Fibroblast of skin of abdomen (primary cell): Measurements from ENCODE around the gene ADGRG7. TPM values are rescaled to one million over a fixed set of nuclear protein-coding genes. Genes with fewer than 3 reads are reported as not detected.
"Not testable (repeated sequence)": the region's sequence is repeated elsewhere in the genome, so short reads cannot be mapped to it uniquely, and the experiment has no call there.

ENCODE experiments used
- DNase-seq: peaks from one replicate; pipeline ENCODE4 v3.0.0-alpha.2; 2013
- polyA plus RNA-seq, 2 experiments: library from polyadenylated mRNA; unstranded; fragments of 120-200 nt; gene quantifications; one replicate each; pipeline ENCODE4 v1.2.1, GENCODE V29; 2013; ENCODE audit not compliant: insufficient read length in 2 of 2

ADGRG7 gene, protein sequence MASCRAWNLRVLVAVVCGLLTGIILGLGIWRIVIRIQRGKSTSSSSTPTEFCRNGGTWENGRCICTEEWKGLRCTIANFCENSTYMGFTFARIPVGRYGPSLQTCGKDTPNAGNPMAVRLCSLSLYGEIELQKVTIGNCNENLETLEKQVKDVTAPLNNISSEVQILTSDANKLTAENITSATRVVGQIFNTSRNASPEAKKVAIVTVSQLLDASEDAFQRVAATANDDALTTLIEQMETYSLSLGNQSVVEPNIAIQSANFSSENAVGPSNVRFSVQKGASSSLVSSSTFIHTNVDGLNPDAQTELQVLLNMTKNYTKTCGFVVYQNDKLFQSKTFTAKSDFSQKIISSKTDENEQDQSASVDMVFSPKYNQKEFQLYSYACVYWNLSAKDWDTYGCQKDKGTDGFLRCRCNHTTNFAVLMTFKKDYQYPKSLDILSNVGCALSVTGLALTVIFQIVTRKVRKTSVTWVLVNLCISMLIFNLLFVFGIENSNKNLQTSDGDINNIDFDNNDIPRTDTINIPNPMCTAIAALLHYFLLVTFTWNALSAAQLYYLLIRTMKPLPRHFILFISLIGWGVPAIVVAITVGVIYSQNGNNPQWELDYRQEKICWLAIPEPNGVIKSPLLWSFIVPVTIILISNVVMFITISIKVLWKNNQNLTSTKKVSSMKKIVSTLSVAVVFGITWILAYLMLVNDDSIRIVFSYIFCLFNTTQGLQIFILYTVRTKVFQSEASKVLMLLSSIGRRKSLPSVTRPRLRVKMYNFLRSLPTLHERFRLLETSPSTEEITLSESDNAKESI
- not detected for polyA plus RNA-seq (2013, experiment 1 of 2; ENCODE audit: insufficient read length)
- polyA plus RNA-seq (2013, experiment 2 of 2; ENCODE audit: insufficient read length), result not detected

DNA sequence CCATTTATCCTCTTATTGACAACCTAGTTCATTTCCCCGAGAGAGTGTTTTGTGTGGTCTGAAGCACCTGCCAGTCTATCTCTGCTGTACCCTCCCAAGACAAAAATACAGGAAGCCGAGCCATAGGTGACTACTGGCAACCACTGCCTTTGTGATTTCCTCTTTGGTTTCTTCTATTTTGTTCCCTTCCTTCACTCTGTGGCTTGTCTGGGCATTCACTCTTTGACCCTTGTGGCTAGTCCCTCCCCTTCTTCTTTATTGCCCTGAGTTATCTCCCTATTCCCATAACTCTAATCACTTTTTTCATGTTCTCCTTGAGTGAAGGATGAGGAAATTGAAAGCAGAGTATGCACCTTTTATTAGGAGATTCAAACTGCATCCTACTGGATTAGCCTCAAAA is at the start of gene ADGRG7:
ADGRG7 (plus strand) TSS at position 297 of the 400 bp plus-strand sequence. CDS start 256 bp downstream, outside the sequence.
- no peak for DNase-seq

DNA sequence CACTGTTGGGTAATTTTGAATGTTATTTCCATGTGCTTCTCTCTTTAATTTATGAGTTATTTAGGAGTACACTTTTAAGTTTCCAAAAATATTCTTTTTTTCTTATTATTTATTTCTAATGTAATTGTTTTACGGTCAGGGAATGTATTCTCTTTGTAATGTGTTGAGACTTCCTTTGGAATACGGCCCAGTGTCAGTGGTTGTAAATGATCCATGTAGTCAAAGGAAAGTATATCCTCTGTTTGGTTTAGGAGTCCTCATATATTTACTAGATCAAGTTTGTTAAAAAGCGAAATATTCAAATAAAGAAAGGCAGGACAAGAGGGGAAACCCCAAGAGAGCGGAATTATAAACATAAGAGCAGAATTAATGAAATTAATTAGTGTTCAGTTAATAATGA is 49.0 kb upstream of the ADGRG7 start:
- peak; percentile 38 for DNase-seq

DNA sequence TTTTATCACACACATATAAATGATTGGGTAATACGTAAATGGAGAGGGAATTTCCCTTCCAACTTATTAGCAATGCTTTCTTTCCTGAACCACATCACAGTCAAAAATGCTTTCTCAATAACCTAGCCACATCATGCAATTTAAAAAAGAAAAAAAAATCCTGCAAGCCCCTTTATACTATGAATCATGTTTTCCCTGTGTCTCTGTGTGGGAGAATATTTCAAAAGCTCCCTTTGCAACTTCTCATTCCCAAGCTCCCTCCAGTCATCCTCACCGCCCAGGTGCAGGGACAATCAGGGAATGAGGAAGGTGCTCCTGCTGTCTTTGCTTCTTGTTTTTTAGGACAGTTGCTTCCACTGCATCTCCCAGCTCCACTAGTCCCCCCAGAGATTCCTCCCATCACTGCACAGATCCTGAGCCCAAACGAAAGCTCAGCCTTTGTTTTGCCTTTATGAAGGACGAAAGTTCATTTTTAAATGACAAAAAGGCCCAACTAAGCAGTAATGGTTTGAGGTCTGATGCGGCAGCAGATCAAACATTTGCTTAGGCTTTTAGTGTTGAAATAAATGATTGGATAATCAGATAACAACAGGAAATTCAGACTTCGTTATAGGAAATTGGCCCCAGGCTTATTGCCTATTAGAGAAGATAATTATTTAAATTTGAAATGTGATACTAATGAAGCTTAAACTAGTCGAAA is 47.8 kb upstream of the ADGRG7 start:
- DNase-seq, result peak; percentile 85

DNA sequence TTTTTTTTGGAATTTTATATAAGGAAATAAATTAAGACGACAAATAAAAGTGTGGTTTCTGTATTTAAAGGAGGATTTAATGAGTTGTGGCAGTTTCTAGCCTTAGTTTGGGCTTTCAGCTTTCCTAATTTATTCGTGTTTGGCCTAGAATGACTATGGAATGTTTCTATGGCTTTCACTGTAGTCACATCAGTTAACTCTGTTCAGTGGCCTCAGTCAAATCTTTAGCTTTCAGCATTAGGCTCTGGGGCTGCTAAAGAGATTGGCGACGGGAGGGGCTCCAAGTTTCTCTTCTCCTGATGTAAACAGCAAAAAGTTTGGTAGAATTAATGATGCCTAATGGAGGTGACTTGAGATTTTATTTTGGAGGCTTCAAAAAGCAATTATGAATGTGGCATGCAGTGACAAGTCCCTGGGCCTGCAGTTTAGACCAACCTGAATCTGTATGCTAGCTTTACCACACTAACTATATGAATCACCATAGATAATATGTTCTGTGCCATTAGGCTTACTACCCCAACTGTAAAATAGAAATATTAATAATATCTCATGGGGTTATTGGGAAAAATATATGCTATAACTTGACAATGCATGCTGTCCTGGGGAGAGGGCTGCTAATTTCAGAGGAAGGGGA is 47.1 kb upstream of the ADGRG7 start:
- DNase-seq, result peak; percentile 19

DNA sequence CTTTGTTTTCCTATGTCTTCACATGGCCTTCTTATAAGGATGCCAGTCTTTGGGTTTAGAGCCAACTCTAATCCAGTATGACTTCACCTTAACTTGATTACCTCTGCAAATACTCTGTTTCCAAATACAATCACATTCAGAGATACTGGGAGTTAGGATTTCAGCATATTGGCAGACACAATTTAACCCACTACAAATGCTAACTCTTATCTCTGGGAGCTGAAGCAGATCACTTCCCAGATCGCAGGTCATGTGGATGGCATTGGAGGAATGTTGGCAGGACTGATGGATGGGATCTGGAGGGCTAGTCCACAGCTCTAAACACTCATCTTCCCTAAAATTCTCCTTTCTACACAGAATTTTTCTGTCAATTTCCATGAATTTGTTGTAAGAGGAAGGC is 46.2 kb upstream of the ADGRG7 start:
- DNase-seq, result no peak

DNA sequence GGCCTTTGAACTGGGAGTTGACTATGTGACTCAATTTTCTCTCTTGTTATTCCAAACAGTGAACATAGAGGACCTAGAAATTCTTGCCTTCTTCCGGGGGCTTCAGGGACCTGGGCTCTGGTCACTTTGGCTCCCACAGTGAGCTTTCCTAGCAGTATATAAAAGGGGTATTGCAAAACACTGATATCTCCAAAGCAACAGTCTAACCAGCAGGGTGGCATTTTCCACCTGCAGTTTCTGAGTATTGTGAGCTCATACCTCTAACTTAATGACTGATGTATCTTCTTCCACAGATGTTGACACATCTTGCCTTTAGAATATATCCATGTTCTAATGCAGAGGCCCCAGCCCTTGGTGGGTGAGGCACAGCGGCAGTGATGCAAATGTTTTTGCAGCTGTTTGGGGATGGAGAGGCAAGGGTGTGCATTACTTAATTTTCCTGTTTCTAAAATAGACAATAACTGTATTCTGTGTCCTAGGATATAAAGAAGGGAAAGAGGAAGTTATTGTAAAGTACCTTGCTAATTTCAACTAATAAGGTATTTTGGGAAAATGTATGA is 45.7 kb upstream of the ADGRG7 start:
- DNase-seq, result no peak

DNA sequence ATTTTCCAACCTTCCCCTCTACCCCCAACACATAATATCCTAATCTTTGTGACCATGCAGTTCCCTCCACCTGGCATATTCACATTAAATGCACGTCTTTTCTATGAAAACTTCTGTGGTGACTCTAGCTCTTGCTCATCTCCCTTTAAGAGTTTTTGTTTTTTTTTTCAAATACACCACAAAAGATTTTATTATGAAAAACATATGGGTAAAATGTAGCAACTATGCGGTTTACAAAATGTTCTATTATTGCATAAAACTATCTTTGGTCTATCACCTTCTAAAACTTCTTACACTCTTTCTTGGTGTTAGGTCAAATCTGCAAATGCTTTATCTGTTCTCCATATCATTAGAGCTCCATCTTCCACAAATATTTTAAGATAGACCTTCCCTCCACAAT is 38.6 kb upstream of the ADGRG7 start:
- DNase-seq, result peak; percentile 9

DNA sequence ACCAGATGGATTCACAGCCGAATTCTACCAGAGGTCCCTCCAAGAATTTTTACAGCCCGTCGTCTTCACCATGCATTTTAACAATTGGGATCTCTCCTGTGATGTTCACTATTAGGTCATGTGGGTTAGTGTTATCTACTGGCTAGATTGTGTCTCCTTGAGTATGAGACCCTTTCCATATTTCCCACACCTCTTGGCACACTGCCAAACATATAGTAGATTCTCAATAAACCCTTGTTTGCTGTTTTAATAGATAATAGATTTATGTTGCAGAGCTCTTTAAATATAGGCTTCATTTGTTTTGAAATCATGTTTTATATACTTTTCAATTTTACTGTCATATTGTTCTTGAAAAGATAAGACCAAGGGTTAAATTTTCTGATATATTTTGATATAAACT is 34.9 kb upstream of the ADGRG7 start:
- DNase-seq, result no peak

DNA sequence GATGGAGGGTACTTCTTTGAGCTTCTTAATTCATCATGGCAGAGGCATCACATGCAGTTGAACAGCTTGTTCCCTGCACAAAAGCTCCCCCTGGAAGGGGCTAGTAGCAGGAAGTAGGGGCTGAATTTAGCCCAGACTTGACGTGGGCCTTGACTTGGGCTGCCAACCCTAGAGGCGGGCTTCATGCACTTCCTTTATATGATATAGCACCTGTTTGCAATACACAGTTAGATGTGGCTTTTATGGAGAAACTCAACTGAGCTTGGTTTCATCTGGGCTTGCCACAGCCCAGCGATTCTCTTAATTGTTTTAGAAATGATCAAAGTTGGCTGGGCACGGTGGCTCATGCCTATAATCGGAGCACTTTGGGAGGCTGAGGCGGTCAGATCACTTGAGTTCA is 33.7 kb upstream of the ADGRG7 start:
- no peak for DNase-seq

DNA sequence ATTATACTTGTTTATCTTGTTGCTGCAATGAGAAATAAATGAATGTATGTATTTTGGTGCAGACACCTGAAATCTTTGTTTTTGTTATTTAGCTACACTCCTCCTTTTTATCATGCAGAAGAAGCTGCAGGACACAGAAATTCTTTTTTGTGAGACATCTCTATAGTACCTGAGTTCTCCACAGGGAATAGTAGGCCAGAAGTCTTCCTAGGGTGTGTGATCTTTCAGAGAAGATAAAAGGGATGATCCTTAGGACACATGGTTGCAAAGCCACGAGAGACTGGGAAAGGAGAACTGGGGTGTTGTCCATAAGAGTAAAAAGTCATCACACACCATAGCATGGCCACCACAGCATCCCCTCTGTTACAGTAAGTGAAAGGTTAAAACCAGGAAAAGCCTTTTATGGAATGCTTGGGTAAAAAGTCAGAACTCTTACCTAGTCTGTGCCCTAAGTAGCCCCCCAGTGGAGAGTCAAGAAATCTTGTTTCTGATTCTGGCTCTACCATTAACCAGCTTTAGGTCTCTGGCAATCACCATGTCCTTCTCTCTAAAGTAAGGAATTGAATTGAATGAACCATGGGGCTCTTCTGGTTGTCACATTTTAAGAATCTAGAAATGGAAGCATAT is 31.9 kb upstream of the ADGRG7 start:
- no peak for DNase-seq

DNA sequence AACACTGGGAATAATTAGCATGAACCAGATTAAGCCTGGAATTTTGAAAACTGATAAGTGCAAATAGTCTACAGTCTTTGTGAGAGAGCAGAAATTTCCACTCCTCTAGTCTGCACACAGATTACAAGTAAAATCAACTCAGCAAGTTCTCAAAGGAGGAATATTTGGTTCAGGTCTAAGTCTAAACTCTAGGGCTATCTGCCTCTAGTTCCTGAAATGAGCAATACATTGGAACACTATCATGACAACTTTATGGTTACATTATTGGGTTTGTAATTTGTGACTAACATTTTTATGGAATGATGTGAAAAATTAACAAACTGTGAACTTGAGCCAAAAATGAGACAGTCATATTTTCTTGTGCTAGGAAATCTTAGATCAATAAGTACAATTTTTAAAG is 30.8 kb upstream of the ADGRG7 start:
- no peak for DNase-seq

DNA sequence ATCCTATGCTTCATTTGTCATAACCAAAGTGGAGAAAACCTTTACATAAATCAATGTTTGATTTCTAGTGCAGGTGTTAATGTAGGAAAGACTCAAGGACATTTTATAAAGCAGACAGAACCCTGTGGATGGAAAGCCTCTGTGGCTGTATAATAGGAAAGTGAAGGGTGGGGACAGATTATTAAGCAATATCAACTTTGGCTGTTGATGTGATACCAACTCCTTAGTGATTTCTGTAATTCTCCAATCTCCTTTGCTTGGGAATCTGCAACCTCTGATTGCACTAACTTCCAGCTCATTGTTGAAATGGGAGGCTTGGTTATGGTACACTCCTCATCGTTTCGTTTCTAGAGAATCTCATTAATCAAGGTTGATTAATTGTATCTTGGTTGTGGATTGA is 29.3 kb upstream of the ADGRG7 start:
- no peak for DNase-seq

DNA sequence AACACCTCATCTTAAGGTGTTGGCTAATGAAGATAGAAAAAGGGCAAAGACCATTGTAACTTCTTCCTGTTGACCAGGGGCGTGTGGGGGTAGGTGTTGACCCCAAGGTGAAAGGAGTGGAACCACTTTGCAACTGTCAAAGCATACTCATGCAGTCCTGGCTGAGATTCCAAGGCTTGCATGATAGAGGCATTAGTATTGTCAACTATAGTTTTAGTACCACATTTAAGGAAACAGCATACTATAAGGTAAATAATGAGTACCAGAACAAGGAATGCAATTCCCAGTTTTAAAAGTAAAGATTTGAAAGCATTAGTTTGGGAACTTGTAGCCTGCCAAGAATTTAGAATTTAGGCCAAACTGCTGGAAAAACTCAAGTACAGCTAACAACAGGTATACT is 27.8 kb upstream of the ADGRG7 start:
- DNase-seq, result no peak

DNA sequence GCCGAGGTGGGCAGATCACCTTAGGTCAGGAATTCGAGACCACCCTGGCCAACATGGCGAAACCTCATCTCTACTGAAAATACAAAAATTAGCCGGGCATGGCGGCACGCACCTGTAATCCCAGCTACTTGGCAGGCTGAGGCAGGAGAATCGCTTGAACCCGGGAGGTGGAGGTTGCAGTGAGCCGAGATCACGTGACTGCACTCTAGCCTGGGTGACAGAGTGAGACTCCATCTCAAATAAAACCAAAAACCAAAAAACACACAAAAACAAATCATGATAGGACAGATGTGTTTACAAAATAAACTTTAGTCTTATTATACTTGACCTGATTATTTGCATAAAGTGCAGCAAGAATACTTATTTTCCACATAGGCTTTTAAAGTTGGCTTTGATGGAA is 27.2 kb upstream of the ADGRG7 start:
- not testable (repeated sequence) for DNase-seq

DNA sequence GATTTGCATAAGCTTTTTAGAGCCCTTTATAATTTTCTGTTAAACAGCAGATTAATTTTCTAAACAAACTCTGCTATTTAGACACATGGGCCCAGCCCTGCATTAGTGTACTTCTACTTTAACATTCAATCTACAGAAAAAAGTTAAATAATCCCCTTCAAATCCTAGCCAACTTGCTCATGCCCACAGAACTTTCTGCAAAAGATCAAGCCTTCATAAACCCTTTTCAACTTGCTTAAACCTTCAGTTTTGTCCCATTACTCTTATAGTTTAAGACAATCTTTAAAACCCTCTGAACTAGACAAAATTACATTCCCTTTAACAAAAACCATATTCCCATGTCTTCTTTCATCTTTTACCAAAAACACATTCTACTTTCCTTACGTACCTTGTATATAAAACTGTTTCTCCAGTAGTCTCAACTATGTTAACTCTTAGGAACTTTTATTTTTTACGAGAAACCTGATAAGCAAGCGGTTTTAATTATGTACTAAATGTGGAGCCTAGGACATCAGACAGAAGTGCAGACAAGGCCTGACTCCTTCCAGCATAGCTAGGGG is 25.2 kb upstream of the ADGRG7 start:
- no peak for DNase-seq

DNA sequence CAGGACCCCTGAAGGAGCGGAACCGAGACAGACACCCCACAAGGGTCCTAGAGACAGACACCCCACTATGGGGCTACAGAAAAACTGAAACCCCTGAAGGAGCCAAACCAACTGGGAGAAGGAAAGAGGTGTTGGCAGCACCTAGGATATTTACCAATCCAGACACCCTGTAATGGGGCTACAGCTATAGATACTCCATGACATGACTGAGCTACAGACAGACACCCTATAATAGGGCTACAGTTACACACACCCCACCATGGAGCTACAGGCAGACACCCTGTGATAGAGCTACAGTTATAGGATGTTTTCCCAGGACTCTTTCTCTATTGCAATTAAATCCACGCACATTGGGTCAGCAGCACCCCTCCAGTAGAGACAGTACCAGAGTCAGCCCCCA is 22.6 kb upstream of the ADGRG7 start:
- DNase-seq, result no peak

DNA sequence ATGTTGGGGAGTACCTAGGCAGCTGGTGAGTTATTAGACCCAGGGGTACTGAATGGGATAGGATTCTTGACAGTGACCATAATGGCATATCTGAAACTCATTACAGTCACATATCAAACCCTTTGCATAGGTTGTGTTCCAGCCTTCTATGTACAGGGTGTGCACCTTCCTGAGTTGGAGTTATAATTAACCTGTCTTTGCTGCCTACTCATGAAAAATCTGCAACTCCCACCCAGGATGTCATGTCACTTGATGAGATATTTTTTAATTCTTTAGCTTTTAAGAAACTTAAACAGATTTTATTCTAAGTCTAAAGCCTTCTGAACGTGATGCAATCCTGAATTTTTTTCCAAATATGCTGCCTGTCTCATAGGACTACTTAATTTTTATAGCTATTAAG is 21.1 kb upstream of the ADGRG7 start:
- DNase-seq, result no peak

DNA sequence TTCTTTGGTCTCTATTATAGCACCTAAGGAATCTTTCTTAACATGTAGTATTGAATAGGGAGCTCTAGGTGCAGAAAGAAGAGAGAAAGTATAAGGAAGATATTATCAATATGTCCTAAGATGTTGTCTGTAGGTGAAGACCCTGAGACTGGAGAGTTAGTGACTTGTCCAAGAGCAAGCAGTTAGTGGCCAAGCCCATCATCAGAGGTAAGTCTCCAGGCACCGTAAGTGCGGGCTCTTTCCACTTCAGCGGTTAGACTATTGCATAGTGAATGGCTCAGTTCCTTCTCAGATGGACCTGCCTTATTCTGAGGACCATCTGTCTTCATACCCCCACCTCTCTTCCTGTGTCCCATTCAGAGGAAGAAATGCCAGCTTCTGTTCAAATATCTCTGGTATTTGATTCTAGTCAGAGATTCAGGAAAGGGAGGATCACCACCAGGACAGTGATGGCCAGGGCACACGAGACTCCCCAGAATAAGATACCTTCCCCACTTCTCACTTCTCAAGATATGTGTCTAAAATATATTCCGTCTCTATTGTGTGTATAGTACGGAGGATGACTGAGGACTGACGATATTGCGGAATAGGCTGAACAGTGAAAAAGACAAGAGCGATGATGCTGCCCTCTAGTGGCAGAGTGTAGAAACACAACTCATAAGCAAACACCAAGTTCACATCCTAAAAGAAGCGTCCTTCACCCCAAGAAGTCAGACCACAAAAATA is 19.1 kb upstream of the ADGRG7 start:
- DNase-seq, result peak; percentile 69

DNA sequence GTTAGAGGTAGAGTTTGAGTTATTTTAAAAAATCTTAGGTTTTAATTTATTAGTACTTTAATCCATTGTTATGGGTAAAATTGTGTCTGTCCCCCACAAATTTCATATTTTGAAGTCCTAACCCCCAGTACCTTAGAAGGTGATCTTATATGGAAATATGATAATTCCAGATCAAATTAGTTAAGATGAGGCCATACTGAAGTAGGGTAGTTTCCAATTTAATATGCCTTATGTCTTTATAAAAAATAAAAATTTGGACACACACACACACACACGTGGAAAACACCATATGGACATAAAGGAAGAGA is 18.6 kb upstream of the ADGRG7 start:
- no peak for DNase-seq

DNA sequence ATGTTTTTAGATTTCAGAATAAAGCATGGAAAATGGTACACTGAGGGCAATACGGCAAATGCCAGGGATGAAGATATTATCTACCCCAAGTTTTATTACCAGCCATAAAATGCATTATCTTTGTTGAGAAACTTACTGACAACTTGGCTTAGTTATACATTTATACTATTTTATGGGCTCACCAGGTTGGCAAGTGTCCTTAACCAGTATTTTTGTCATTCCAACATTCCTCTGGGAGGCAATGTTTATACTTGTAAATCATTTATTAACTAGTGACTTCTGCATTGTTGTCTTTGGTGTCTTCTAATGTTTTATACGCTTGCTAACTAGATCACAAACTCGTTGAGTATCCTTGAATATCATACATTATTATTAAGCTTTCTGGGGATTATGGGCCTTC is 18.0 kb upstream of the ADGRG7 start:
- no peak for DNase-seq
